ENCODE results near the gene FSTL3. TPM values are rescaled to one million over a fixed set of nuclear protein-coding genes. Genes with fewer than 3 reads are reported as not detected.

FSTL3 gene
- total RNA-seq, 2 experiments from 2014 or later: 9.3 to 9.8 TPM

GRCh38 chr19:648305-648704, 27.9 kb upstream of the FSTL3 start:
- H3K4me1 Mint-ChIP-seq (ENCODE audit: low read depth): no peaks in the 10 kb centered on the region
- H3K9me3 Mint-ChIP-seq: no peaks in the 10 kb centered on the region
- no peak for DNase-seq
- H3K27me3 Mint-ChIP-seq (ENCODE audit: low read depth): no peaks in the 10 kb centered on the region
- CTCF ChIA-PET: no interaction called here
- H3K4me3 Mint-ChIP-seq: no peak overlapping the region
- H3K27ac Mint-ChIP-seq: no peak overlapping the region
- H3K36me3 Mint-ChIP-seq (ENCODE audit: low read depth): peaks cover 16% of the 10 kb centered on the region
- intact Hi-C loops (cut with micrococcal nuclease): no loop called here

- intact Hi-C loops (cut with micrococcal nuclease): no loop called here
- Mint-ChIP-seq H3K27ac (no peak overlapping the region), H3K36me3 (ENCODE audit: low read depth) (peaks cover 15% of the 10 kb centered on the region), H3K4me1 (ENCODE audit: low read depth) (no peaks in the 10 kb centered on the region), H3K27me3 (ENCODE audit: low read depth) (no peaks in the 10 kb centered on the region), H3K9me3 (no peaks in the 10 kb centered on the region), H3K4me3 (no peak overlapping the region)
- CTCF ChIA-PET: no interaction called here
- no peak for DNase-seq
Observed at GRCh38 chr19:648904-649801, 27.0 kb upstream of the FSTL3 start.

- Mint-ChIP-seq H3K27ac (no peak overlapping the region), H3K36me3 (ENCODE audit: low read depth) (peaks cover 18% of the 10 kb centered on the region), H3K9me3 (no peaks in the 10 kb centered on the region), H3K27me3 (ENCODE audit: low read depth) (no peaks in the 10 kb centered on the region), H3K4me3 (no peak overlapping the region), H3K4me1 (ENCODE audit: low read depth) (peaks cover 4% of the 10 kb centered on the region)
- DNase-seq: no peak
- CTCF ChIA-PET: no interaction called here
- intact Hi-C loops (cut with micrococcal nuclease): no loop called here
Observed at GRCh38 chr19:650121-650520, 26.1 kb upstream of the FSTL3 start.

GRCh38 chr19:651114-651818, 24.9 kb upstream of the FSTL3 start:
- no peak for DNase-seq
- Mint-ChIP-seq H3K36me3 (ENCODE audit: low read depth) (peaks cover 23% of the 10 kb centered on the region), H3K27me3 (ENCODE audit: low read depth) (no peaks in the 10 kb centered on the region), H3K4me3 (no peak overlapping the region), H3K4me1 (ENCODE audit: low read depth) (peaks cover 15% of the 10 kb centered on the region), H3K9me3 (no peaks in the 10 kb centered on the region), H3K27ac (no peak overlapping the region)
- CTCF ChIA-PET: no interaction called here
- intact Hi-C loops (cut with micrococcal nuclease): no loop called here

GRCh38 chr19:651991-652390, 24.2 kb upstream of the FSTL3 start:
- Mint-ChIP-seq H3K36me3 (ENCODE audit: low read depth) (peaks cover 22% of the 10 kb centered on the region), H3K9me3 (no peaks in the 10 kb centered on the region), H3K27ac (no peak overlapping the region), H3K27me3 (ENCODE audit: low read depth) (no peaks in the 10 kb centered on the region), H3K4me3 (no peak overlapping the region), H3K4me1 (ENCODE audit: low read depth) (peaks cover 18% of the 10 kb centered on the region)
- CTCF ChIA-PET: no interaction called here
- intact Hi-C loops (cut with micrococcal nuclease): no loop called here
- DNase-seq: no peak

GRCh38 chr19:652467-653389, 23.5 kb upstream of the FSTL3 start:
- H3K27me3 Mint-ChIP-seq (ENCODE audit: low read depth): no peaks in the 10 kb centered on the region
- no peak overlapping the region for H3K27ac Mint-ChIP-seq
- DNase-seq: no peak
- intact Hi-C loops (cut with micrococcal nuclease): no loop called here
- H3K4me1 Mint-ChIP-seq (ENCODE audit: low read depth): peaks cover 24% of the 10 kb centered on the region
- peaks cover 22% of the 10 kb centered on the region for H3K36me3 Mint-ChIP-seq (ENCODE audit: low read depth)
- CTCF ChIA-PET: no interaction called here
- no peaks in the 10 kb centered on the region for H3K9me3 Mint-ChIP-seq
- H3K4me3 Mint-ChIP-seq: no peak overlapping the region

GRCh38 chr19:653425-653824, 22.8 kb upstream of the FSTL3 start:
- Mint-ChIP-seq H3K4me3 (no peak overlapping the region), H3K36me3 (ENCODE audit: low read depth) (peaks cover 21% of the 10 kb centered on the region), H3K27ac (no peak overlapping the region), H3K27me3 (ENCODE audit: low read depth) (no peaks in the 10 kb centered on the region), H3K9me3 (no peaks in the 10 kb centered on the region), H3K4me1 (ENCODE audit: low read depth) (peaks cover 26% of the 10 kb centered on the region)
- CTCF ChIA-PET: no interaction called here
- DNase-seq: no peak
- intact Hi-C loops (cut with micrococcal nuclease): no loop called here

- Mint-ChIP-seq H3K4me1 (ENCODE audit: low read depth) (peaks cover 47% of the 10 kb centered on the region), H3K4me3 (no peak overlapping the region), H3K36me3 (ENCODE audit: low read depth) (peaks cover 29% of the 10 kb centered on the region), H3K9me3 (no peaks in the 10 kb centered on the region), H3K27me3 (ENCODE audit: low read depth) (no peaks in the 10 kb centered on the region), H3K27ac (peak overlapping the region; percentile 59)
- intact Hi-C loops (cut with micrococcal nuclease): no loop called here
- no peak for DNase-seq
- CTCF ChIA-PET: interaction anchor here (0.6 kb wide), 1 partner anchor 26 kb away, joined by 6 read pairs; no protein-coding TSS in a partner anchor
Observed at GRCh38 chr19:655691-656090, 20.5 kb upstream of the FSTL3 start.

- no peak for DNase-seq
- intact Hi-C loops (cut with micrococcal nuclease): no loop called here
- H3K36me3 Mint-ChIP-seq (ENCODE audit: low read depth): peaks cover 38% of the 10 kb centered on the region
- H3K9me3 Mint-ChIP-seq: no peaks in the 10 kb centered on the region
- no peak overlapping the region for H3K4me3 Mint-ChIP-seq
- no peaks in the 10 kb centered on the region for H3K27me3 Mint-ChIP-seq (ENCODE audit: low read depth)
- no peak overlapping the region for H3K27ac Mint-ChIP-seq
- H3K4me1 Mint-ChIP-seq (ENCODE audit: low read depth): peaks cover 49% of the 10 kb centered on the region
- CTCF ChIA-PET: no interaction called here
Observed at GRCh38 chr19:656751-657559, 19.2 kb upstream of the FSTL3 start.

GRCh38 chr19:657611-658010, 18.6 kb upstream of the FSTL3 start:
- Mint-ChIP-seq H3K4me3 (no peak overlapping the region), H3K9me3 (no peaks in the 10 kb centered on the region), H3K4me1 (ENCODE audit: low read depth) (peaks cover 49% of the 10 kb centered on the region), H3K27ac (peak overlapping the region; percentile 24), H3K36me3 (ENCODE audit: low read depth) (peaks cover 38% of the 10 kb centered on the region), H3K27me3 (ENCODE audit: low read depth) (no peaks in the 10 kb centered on the region)
- CTCF ChIA-PET: no interaction called here
- DNase-seq: no peak
- intact Hi-C loops (cut with micrococcal nuclease): no loop called here

- Mint-ChIP-seq H3K27me3 (ENCODE audit: low read depth) (no peaks in the 10 kb centered on the region), H3K27ac (peak overlapping the region; percentile 65), H3K4me3 (no peak overlapping the region), H3K9me3 (no peaks in the 10 kb centered on the region), H3K36me3 (ENCODE audit: low read depth) (peaks cover 37% of the 10 kb centered on the region), H3K4me1 (ENCODE audit: low read depth) (peaks cover 49% of the 10 kb centered on the region)
- intact Hi-C loops (cut with micrococcal nuclease): no loop called here
- no peak for DNase-seq
- CTCF ChIA-PET: no interaction called here
Observed at GRCh38 chr19:658059-658839, 17.9 kb upstream of the FSTL3 start.
